Activated T-cell treated with anti-CD3 and anti-CD28 coated beads, Interleukin-2, amount 50 U/mL, for 4 hours (primary cell): Measurements from ENCODE around the gene USP36. TPM values are rescaled to one million over a fixed set of nuclear protein-coding genes. Genes with fewer than 3 reads are reported as not detected.
A peak's percentile ranks its signal among the peaks of the same experiment; 100 is the strongest.

Experiments
- ATAC-seq, 2 donors: fragments of 200-7000 bp; cut with Tn5 transposase; one replicate each; pipeline ENCODE4 v1.10.0; 2021
- DNase-seq: peaks from one replicate; pipeline ENCODE4 v3.0.0-alpha.2; 2020
- H3K27me3 Mint-ChIP-seq: one replicate; pipeline ENCODE4 v1.8.0; 2021; ENCODE audit warnings: low read depth, mixed read lengths
- H3K36me3 Mint-ChIP-seq: one replicate; pipeline ENCODE4 v1.8.0; 2022; ENCODE audit warnings: mixed read lengths; ENCODE audit not compliant: insufficient read depth
- H3K4me1 Mint-ChIP-seq: one replicate; pipeline ENCODE4 v1.8.0; 2021; ENCODE audit warnings: low read depth, mixed read lengths
- H3K4me3 Mint-ChIP-seq: one replicate; pipeline ENCODE4 v1.8.0; 2021; ENCODE audit warnings: mild to moderate bottlenecking, moderate library complexity, mixed read lengths
- H3K9me3 Mint-ChIP-seq: one replicate; pipeline ENCODE4 v1.8.0; 2021; ENCODE audit warnings: mixed read lengths
- total RNA-seq, 3 donors: library from RNA; stranded (reverse); gene quantifications; one replicate each; pipeline ENCODE4 v1.2.1, GENCODE V29; 2021

The USP36 gene
- total RNA-seq, 3 donors from 2014 or later = 157 to 179 (median 170) TPM

GRCh38 chr17:78800132-78800931 lies 40.3 kb downstream of the USP36 start:
- DNase-seq (no peak), ATAC-seq (no peak)
- Mint-ChIP-seq H3K4me3 (no peak overlapping the region), H3K27me3 (no peaks in the 10 kb centered on the region), H3K36me3 (peaks cover 72% of the 10 kb centered on the region), H3K9me3 (no peaks in the 10 kb centered on the region), H3K4me1 (peaks cover 62% of the 10 kb centered on the region)

DNA sequence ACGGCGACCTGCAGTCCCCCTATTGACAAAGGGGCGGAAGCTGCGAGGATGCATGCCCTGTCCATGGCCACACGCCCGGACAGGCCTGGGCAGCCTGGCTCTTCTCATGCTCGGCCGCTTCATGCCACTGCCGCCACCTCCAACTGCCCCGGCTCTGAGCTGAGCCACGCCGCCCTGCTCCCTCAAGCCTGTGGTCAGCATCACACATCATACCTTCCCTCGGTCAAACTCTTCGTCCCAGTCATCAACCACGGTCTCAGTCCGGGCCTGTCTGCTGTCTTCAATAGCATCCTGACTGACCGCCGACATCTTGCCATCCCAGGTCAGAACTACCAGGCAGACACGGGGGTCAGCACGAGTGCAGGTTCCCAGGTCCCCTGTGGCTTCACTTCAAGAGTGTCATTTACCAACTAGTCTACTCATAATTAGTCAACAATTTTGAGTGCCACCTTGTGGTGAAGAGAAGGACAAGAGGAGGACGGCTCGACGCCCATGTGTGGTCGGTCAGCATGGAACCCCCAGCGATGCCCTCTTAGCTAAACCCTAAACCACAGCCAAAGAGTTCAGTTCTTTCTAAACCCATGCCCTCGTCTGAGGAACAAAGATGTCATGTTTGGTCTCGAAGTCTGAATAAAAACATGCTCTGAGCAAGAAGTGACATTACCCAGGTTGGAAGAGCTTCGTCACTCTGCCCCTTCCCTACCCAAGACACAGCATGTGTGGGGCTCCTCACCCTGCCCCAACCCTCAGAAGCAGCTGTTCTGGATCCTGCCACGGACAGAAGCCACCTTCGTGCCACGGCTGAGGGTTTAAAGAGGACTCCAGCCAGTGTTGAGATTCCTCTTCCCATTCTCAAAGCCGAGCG lies 41.7 kb downstream of the USP36 start:
- no peak for DNase-seq

DNA sequence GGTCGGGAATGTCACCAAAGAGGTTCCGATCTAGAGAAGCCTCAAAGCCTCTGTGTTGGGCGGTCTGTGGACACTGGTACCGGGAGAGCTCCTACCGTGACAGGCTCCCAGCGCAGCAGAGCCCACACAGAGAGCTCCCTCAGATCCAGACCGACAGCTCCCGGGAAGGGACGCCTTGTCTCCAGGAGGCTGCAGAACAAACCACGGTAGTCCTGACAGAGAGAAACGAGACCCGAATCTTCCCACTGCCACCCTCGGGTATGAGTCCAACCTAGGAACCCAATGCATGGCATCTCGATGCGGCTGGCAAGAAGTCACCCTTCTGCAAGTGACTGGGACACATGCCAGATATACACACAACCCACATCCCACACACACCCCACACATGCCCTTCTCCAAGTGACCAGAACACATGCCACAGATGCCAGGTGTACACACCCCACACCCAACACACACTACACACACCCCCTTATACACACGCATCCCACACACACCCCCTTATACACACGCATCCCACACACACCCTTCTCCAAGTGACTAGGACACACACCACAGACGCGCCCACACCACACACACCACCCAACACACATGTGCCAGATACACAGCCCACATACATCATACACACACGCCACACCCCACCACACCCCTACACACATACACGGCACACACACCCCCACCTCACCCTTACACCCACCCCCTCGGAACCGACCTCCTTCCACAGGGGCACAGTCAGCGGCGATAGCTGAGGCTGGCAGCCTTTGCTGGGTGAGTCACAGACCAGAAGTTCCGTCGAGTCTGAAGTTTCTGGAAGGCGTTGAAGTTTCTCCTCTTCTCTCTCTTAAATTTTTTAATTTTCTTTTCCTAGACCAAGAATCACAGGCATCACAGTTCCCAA lies 42.7 kb downstream of the USP36 start:
- H3K9me3 Mint-ChIP-seq = no peaks in the 10 kb centered on the region
- H3K36me3 Mint-ChIP-seq = peaks cover 76% of the 10 kb centered on the region
- peaks cover 56% of the 10 kb centered on the region for H3K4me1 Mint-ChIP-seq
- no peak overlapping the region for H3K4me3 Mint-ChIP-seq
- no peak for DNase-seq
- ATAC-seq = peak in 1 of 2 donors; percentile 28
- no peaks in the 10 kb centered on the region for H3K27me3 Mint-ChIP-seq

More for the DNA sequence above, 41.7 kb downstream of the USP36 start:
- H3K4me3 Mint-ChIP-seq = no peak overlapping the region
- ATAC-seq = peak; percentile 54 to 59
- H3K9me3 Mint-ChIP-seq = no peaks in the 10 kb centered on the region
- H3K36me3 Mint-ChIP-seq = peaks cover 74% of the 10 kb centered on the region
- no peaks in the 10 kb centered on the region for H3K27me3 Mint-ChIP-seq
- H3K4me1 Mint-ChIP-seq = peaks cover 58% of the 10 kb centered on the region

- no peak for DNase-seq
- no peak overlapping the region for H3K4me3 Mint-ChIP-seq
- no peaks in the 10 kb centered on the region for H3K9me3 Mint-ChIP-seq
- peaks cover 74% of the 10 kb centered on the region for H3K36me3 Mint-ChIP-seq
- H3K4me1 Mint-ChIP-seq = peaks cover 55% of the 10 kb centered on the region
- no peaks in the 10 kb centered on the region for H3K27me3 Mint-ChIP-seq
- ATAC-seq = no peak
Observed at GRCh38 chr17:78797213-78797612, 43.4 kb downstream of the USP36 start.

- ATAC-seq (no peak), DNase-seq (no peak)
- Mint-ChIP-seq H3K4me3 (no peak overlapping the region), H3K36me3 (peaks cover 77% of the 10 kb centered on the region), H3K9me3 (no peaks in the 10 kb centered on the region), H3K27me3 (no peaks in the 10 kb centered on the region), H3K4me1 (peaks cover 62% of the 10 kb centered on the region)
Observed at GRCh38 chr17:78796517-78796900, 44.1 kb downstream of the USP36 start.

DNA sequence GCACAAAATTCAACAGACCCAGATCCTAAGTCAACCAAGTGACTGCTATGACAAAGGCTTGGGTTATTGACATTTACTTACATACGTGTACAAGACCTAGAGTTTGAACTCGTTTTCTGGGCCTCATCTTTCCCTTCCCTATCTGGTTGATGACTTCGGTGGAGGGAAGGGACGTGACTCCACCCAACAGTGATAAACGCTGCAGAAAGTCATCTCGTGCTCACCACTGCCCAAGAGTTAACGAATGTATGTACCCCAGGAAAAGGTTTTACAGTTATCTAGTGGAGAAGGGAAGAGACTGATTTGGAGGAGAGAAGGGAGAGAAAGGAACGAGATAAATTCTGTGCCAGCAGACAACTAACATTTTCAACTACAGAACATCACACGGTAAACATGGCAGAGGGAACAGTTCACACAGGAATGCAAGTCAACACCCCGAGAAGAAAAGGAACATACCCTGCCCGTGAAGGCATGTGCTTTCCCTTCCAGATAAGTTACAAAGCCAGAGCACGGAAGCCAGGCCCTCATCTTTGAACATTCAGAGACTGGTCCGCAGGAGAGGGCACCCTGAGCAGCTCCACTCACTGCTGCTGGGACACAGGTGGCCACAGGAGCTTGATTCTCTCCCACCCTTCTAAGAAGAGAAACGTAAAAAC lies 44.6 kb downstream of the USP36 start:
- peaks cover 65% of the 10 kb centered on the region for H3K4me1 Mint-ChIP-seq
- no peak for ATAC-seq
- no peaks in the 10 kb centered on the region for H3K27me3 Mint-ChIP-seq
- H3K36me3 Mint-ChIP-seq = peaks cover 74% of the 10 kb centered on the region
- H3K9me3 Mint-ChIP-seq = no peaks in the 10 kb centered on the region
- no peak overlapping the region for H3K4me3 Mint-ChIP-seq
- DNase-seq = no peak

GRCh38 chr17:78794864-78795640 lies 45.6 kb downstream of the USP36 start:
- ATAC-seq = no peak
- DNase-seq = no peak
- Mint-ChIP-seq H3K9me3 (no peaks in the 10 kb centered on the region), H3K4me1 (peaks cover 67% of the 10 kb centered on the region), H3K27me3 (no peaks in the 10 kb centered on the region), H3K36me3 (peaks cover 68% of the 10 kb centered on the region), H3K4me3 (no peak overlapping the region)

DNA sequence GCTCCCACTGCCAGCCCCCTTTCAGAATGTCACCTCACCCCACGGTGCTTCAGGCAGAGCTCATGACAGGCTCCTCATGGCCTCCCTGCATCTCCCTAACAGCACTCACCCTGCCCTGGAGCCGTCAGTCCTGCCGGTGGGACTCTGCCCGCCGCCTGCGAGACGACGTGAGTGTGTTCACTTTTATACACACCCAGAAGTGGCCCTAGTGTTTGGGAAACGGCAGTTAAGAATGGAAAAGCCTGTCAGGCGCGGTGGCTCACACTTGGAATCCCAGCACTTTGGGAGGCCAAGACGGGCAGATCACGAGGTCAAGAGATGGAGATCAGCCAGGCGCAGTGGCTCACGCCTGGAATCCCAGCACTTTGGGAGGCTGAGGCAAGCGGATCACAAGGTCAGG lies 46.2 kb downstream of the USP36 start:
- ATAC-seq (no peak), DNase-seq (no peak)
- no peaks in the 10 kb centered on the region for H3K27me3 Mint-ChIP-seq
- no peaks in the 10 kb centered on the region for H3K9me3 Mint-ChIP-seq
- no peak overlapping the region for H3K4me3 Mint-ChIP-seq
- peaks cover 64% of the 10 kb centered on the region for H3K36me3 Mint-ChIP-seq
- peaks cover 69% of the 10 kb centered on the region for H3K4me1 Mint-ChIP-seq

DNA sequence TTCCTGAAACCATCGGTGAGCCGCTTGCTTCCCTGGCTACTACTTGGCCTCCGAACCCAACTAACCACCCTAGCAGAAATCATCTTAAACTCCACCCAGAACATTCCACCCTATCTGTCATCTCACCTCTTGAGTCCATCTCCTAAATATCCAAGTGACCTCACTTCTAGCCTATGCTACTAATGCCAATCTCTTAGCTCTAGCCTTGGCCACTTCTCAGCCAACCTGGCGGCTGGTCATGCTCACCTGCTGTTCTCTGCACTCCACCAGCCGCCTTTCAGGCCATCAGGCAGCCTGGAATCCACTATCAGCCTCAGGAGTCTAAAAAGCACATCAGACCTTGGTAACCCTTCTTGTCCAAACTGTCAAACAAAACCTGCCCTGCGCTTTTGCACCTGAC lies 46.6 kb downstream of the USP36 start:
- Mint-ChIP-seq H3K36me3 (peaks cover 59% of the 10 kb centered on the region), H3K4me3 (no peak overlapping the region), H3K9me3 (no peaks in the 10 kb centered on the region), H3K27me3 (no peaks in the 10 kb centered on the region), H3K4me1 (peaks cover 68% of the 10 kb centered on the region)
- DNase-seq = no peak
- ATAC-seq = no peak

DNA sequence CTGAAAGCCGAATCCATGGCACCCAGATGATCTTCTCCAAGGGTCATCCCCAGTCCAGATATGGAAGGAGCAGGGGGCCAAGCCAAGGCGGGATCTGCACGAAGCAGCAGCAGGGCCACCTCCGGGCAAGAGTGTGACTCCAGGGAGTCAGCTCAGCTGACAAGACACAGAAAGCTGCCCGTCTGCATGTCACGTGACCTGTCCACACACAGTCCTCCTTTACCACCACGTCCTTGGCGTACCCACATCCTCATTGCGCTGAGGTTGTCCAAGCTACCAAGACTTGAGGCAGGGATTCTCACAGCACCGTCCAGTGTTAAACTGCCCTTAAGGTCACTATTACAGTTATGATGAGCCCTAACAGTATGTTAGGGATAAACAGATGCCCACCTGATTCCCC lies 47.2 kb downstream of the USP36 start:
- Mint-ChIP-seq H3K9me3 (no peaks in the 10 kb centered on the region), H3K4me1 (peaks cover 64% of the 10 kb centered on the region), H3K27me3 (no peaks in the 10 kb centered on the region), H3K4me3 (no peak overlapping the region), H3K36me3 (peaks cover 54% of the 10 kb centered on the region)
- no peak for ATAC-seq
- DNase-seq = no peak

DNA sequence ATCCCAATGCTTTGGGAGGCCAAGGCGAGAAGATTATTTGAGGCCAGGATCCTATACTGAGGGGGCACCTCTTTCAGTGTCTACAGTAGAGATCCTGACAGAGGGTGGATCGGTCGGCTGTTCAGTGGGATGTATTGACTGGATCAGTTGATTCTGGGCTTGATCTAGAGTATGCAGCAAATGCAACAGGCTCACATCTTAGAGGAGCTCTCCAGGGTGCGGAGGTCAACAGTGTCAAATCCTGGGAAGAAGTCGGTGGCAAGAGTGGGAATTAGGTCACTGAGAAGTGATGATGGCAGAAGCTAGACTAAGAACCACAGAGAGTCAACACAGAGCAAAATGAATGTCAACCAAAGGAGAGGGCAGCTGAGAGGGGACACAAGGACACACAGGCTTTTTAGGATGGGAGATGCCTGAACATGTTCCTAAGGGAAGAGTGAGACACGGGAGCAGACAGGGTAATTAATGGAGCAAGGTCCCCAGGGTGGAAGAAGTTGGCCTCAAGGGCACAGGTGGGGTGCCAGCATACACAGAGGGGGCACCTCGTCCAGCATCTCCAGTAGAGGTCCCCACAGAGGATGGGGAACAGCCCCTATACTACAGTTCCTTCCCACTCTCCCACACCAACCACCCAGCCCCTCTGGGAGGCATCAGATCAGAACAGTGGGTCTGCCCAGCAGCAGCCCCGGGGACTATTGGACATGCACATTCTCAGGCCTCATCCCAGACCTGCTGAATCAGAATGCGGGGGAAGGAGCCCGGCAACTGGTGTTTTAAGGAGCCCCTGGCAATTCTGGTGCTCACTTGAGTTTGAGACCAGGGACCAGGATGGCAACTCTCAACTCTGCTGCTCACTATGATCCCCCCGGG lies 48.5 kb downstream of the USP36 start:
- Mint-ChIP-seq H3K36me3 (peaks cover 49% of the 10 kb centered on the region), H3K27me3 (no peaks in the 10 kb centered on the region), H3K4me3 (no peak overlapping the region), H3K4me1 (peaks cover 67% of the 10 kb centered on the region), H3K9me3 (no peaks in the 10 kb centered on the region)
- ATAC-seq (peak in 1 of 2 donors; percentile 21), DNase-seq (no peak)

- Mint-ChIP-seq H3K27me3 (no peaks in the 10 kb centered on the region), H3K36me3 (peaks cover 34% of the 10 kb centered on the region), H3K9me3 (no peaks in the 10 kb centered on the region), H3K4me1 (peaks cover 61% of the 10 kb centered on the region), H3K4me3 (no peak overlapping the region)
- no peak for DNase-seq
- no peak for ATAC-seq
Observed at GRCh38 chr17:78790552-78790951, 50.1 kb downstream of the USP36 start.
